ENCODE results near the gene RSF1. TPM values are rescaled to one million over a fixed set of nuclear protein-coding genes. Genes with fewer than 3 reads are reported as not detected.
"Not testable (repeated sequence)": the region's sequence is repeated elsewhere in the genome, so short reads cannot be mapped to it uniquely, and the experiment has no call there.

The RSF1 gene
- total RNA-seq, 1 donor from 2014 or later: 40.2 TPM

GRCh38 chr11:77650123-77650522, 170.4 kb downstream of the RSF1 start:
- H3K27me3 ChIP-seq (ENCODE audit: control insufficient read depth in 3 of 3, insufficient read depth in 3 of 3, low read length in 3 of 3): peaks cover 0 to 2% (median 0%) of the 10 kb centered on the region in 3 donors
- H3K4me1 ChIP-seq (ENCODE audit: control insufficient read depth in 3 of 3, insufficient read depth in 3 of 3, low read length in 3 of 3): no peaks in the 10 kb centered on the region
- no peak overlapping the region for H3K9ac ChIP-seq (ENCODE audit: low read depth in 1 of 3, low read length in 3 of 3)
- H3K36me3 ChIP-seq (ENCODE audit: control insufficient read depth in 3 of 3, insufficient read depth in 3 of 3, low read length in 3 of 3): no peaks in the 10 kb centered on the region
- H3K27ac ChIP-seq (ENCODE audit: low read depth, low read length): no peak overlapping the region
- no peaks in the 10 kb centered on the region for H3K9me3 ChIP-seq (ENCODE audit: control insufficient read depth in 3 of 3, low read length in 3 of 3)
- no peak overlapping the region for H3K4me3 ChIP-seq (ENCODE audit: low read length in 3 of 3)

- H3K27me3 ChIP-seq (ENCODE audit: control insufficient read depth in 3 of 3, insufficient read depth in 3 of 3, low read length in 3 of 3): peaks cover 0 to 2% (median 0%) of the 10 kb centered on the region in 3 donors
- no peaks in the 10 kb centered on the region for H3K9me3 ChIP-seq (ENCODE audit: control insufficient read depth in 3 of 3, low read length in 3 of 3)
- H3K4me3 ChIP-seq (ENCODE audit: low read length in 3 of 3): no peak overlapping the region
- H3K9ac ChIP-seq (ENCODE audit: low read depth in 1 of 3, low read length in 3 of 3): no peak overlapping the region
- H3K4me1 ChIP-seq (ENCODE audit: control insufficient read depth in 3 of 3, insufficient read depth in 3 of 3, low read length in 3 of 3): no peaks in the 10 kb centered on the region
- no peak overlapping the region for H3K27ac ChIP-seq (ENCODE audit: low read depth, low read length)
- H3K36me3 ChIP-seq (ENCODE audit: control insufficient read depth in 3 of 3, insufficient read depth in 3 of 3, low read length in 3 of 3): no peaks in the 10 kb centered on the region
These were observed 172.7 kb downstream of the RSF1 start for GRCh38 chr11:77647654-77648305.

- no peaks in the 10 kb centered on the region for H3K4me1 ChIP-seq (ENCODE audit: control insufficient read depth in 3 of 3, insufficient read depth in 3 of 3, low read length in 3 of 3)
- H3K27ac ChIP-seq (ENCODE audit: low read depth, low read length): no peak overlapping the region
- no peak overlapping the region for H3K9ac ChIP-seq (ENCODE audit: low read depth in 1 of 3, low read length in 3 of 3)
- H3K9me3 ChIP-seq (ENCODE audit: control insufficient read depth in 3 of 3, low read length in 3 of 3): no peaks in the 10 kb centered on the region
- H3K4me3 ChIP-seq (ENCODE audit: low read length in 3 of 3): no peak overlapping the region
- peaks cover 0 to 2% (median 0%) of the 10 kb centered on the region in 3 donors for H3K27me3 ChIP-seq (ENCODE audit: control insufficient read depth in 3 of 3, insufficient read depth in 3 of 3, low read length in 3 of 3)
- H3K36me3 ChIP-seq (ENCODE audit: control insufficient read depth in 3 of 3, insufficient read depth in 3 of 3, low read length in 3 of 3): no peaks in the 10 kb centered on the region
These were observed 175.6 kb downstream of the RSF1 start for GRCh38 chr11:77644887-77645286.

GRCh38 chr11:77642228-77642627, 178.3 kb downstream of the RSF1 start:
- no peak overlapping the region for H3K4me3 ChIP-seq (ENCODE audit: low read length in 3 of 3)
- no peaks in the 10 kb centered on the region for H3K36me3 ChIP-seq (ENCODE audit: control insufficient read depth in 3 of 3, insufficient read depth in 3 of 3, low read length in 3 of 3)
- H3K4me1 ChIP-seq (ENCODE audit: control insufficient read depth in 3 of 3, insufficient read depth in 3 of 3, low read length in 3 of 3): peaks cover 0 to 7% (median 0%) of the 10 kb centered on the region in 3 donors
- H3K9ac ChIP-seq (ENCODE audit: low read depth in 1 of 3, low read length in 3 of 3): no peak overlapping the region
- peaks cover 0 to 4% (median 0%) of the 10 kb centered on the region in 3 donors for H3K27me3 ChIP-seq (ENCODE audit: control insufficient read depth in 3 of 3, insufficient read depth in 3 of 3, low read length in 3 of 3)
- H3K27ac ChIP-seq (ENCODE audit: low read depth, low read length): no peak overlapping the region
- no peaks in the 10 kb centered on the region for H3K9me3 ChIP-seq (ENCODE audit: control insufficient read depth in 3 of 3, low read length in 3 of 3)

GRCh38 chr11:77637345-77638165, 183.0 kb downstream of the RSF1 start, which contains the start of gene CLNS1A:
CLNS1A (minus strand) TSS chr11:77637794; CDS start chr11:77637714, 80 bp downstream.
- peak within 1 kb of the TSS; percentile 73 for H3K27ac ChIP-seq (ENCODE audit: low read depth, low read length)
- H3K36me3 ChIP-seq (ENCODE audit: control insufficient read depth in 3 of 3, insufficient read depth in 3 of 3, low read length in 3 of 3): no peaks in the 10 kb centered on the region
- H3K9ac ChIP-seq (ENCODE audit: low read depth in 1 of 3, low read length in 3 of 3): peak within 1 kb of the TSS; percentile 82 to 93 (median 85)
- H3K27me3 ChIP-seq (ENCODE audit: control insufficient read depth in 3 of 3, insufficient read depth in 3 of 3, low read length in 3 of 3): peaks cover 0 to 4% (median 0%) of the 10 kb centered on the region in 3 donors
- peak within 1 kb of the TSS; percentile 95 to 98 (median 96) for H3K4me3 ChIP-seq (ENCODE audit: low read length in 3 of 3)
- no peaks in the 10 kb centered on the region for H3K9me3 ChIP-seq (ENCODE audit: control insufficient read depth in 3 of 3, low read length in 3 of 3)
- H3K4me1 ChIP-seq (ENCODE audit: control insufficient read depth in 3 of 3, insufficient read depth in 3 of 3, low read length in 3 of 3): peaks cover 7 to 15% (median 9%) of the 10 kb centered on the region in 3 donors

GRCh38 chr11:77636731-77637344, 183.7 kb downstream of the RSF1 start:
- Histone ChIP-seq H3K27me3 (ENCODE audit: control insufficient read depth in 3 of 3, insufficient read depth in 3 of 3, low read length in 3 of 3) (peaks cover 0 to 4% (median 0%) of the 10 kb centered on the region in 3 donors), H3K9ac (ENCODE audit: low read depth in 1 of 3, low read length in 3 of 3) (peak overlapping the region; percentile 34 to 93 (median 82)), H3K4me3 (ENCODE audit: low read length in 3 of 3) (peak overlapping the region; percentile 95 to 98 (median 96)), H3K27ac (ENCODE audit: low read depth, low read length) (peak overlapping the region; percentile 73), H3K4me1 (ENCODE audit: control insufficient read depth in 3 of 3, insufficient read depth in 3 of 3, low read length in 3 of 3) (peaks cover 7 to 15% (median 9%) of the 10 kb centered on the region in 3 donors), H3K9me3 (ENCODE audit: control insufficient read depth in 3 of 3, low read length in 3 of 3) (no peaks in the 10 kb centered on the region), H3K36me3 (ENCODE audit: control insufficient read depth in 3 of 3, insufficient read depth in 3 of 3, low read length in 3 of 3) (no peaks in the 10 kb centered on the region)

- H3K27me3 ChIP-seq (ENCODE audit: control insufficient read depth in 3 of 3, insufficient read depth in 3 of 3, low read length in 3 of 3); H3K27ac ChIP-seq (ENCODE audit: low read depth, low read length); H3K36me3 ChIP-seq (ENCODE audit: control insufficient read depth in 3 of 3, insufficient read depth in 3 of 3, low read length in 3 of 3); H3K9me3 ChIP-seq (ENCODE audit: control insufficient read depth in 3 of 3, low read length in 3 of 3); H3K9ac ChIP-seq (ENCODE audit: low read depth in 1 of 3, low read length in 3 of 3); H3K4me3 ChIP-seq (ENCODE audit: low read length in 3 of 3): not testable (repeated sequence)
- H3K4me1 ChIP-seq (ENCODE audit: control insufficient read depth in 3 of 3, insufficient read depth in 3 of 3, low read length in 3 of 3): peaks cover 7 to 15% (median 9%) of the 10 kb centered on the region in 3 donors
These were observed 186.6 kb downstream of the RSF1 start for GRCh38 chr11:77633926-77634325.

GRCh38 chr11:77630157-77630710, 190.3 kb downstream of the RSF1 start:
- Histone ChIP-seq H3K9me3 (ENCODE audit: control insufficient read depth in 3 of 3, low read length in 3 of 3) (no peaks in the 10 kb centered on the region), H3K27ac (ENCODE audit: low read depth, low read length) (no peak overlapping the region), H3K4me1 (ENCODE audit: control insufficient read depth in 3 of 3, insufficient read depth in 3 of 3, low read length in 3 of 3) (no peaks in the 10 kb centered on the region), H3K27me3 (ENCODE audit: control insufficient read depth in 3 of 3, insufficient read depth in 3 of 3, low read length in 3 of 3) (no peaks in the 10 kb centered on the region), H3K4me3 (ENCODE audit: low read length in 3 of 3) (no peak overlapping the region), H3K9ac (ENCODE audit: low read depth in 1 of 3, low read length in 3 of 3) (no peak overlapping the region), H3K36me3 (ENCODE audit: control insufficient read depth in 3 of 3, insufficient read depth in 3 of 3, low read length in 3 of 3) (peaks cover 0 to 6% (median 3%) of the 10 kb centered on the region in 3 donors)

- no peaks in the 10 kb centered on the region for H3K9me3 ChIP-seq (ENCODE audit: control insufficient read depth in 3 of 3, low read length in 3 of 3)
- no peak overlapping the region for H3K27ac ChIP-seq (ENCODE audit: low read depth, low read length)
- no peak overlapping the region for H3K4me3 ChIP-seq (ENCODE audit: low read length in 3 of 3)
- H3K36me3 ChIP-seq (ENCODE audit: control insufficient read depth in 3 of 3, insufficient read depth in 3 of 3, low read length in 3 of 3): peaks cover 24 to 56% (median 33%) of the 10 kb centered on the region in 3 donors
- no peak overlapping the region for H3K9ac ChIP-seq (ENCODE audit: low read depth in 1 of 3, low read length in 3 of 3)
- H3K27me3 ChIP-seq (ENCODE audit: control insufficient read depth in 3 of 3, insufficient read depth in 3 of 3, low read length in 3 of 3): no peaks in the 10 kb centered on the region
- H3K4me1 ChIP-seq (ENCODE audit: control insufficient read depth in 3 of 3, insufficient read depth in 3 of 3, low read length in 3 of 3): no peaks in the 10 kb centered on the region
These were observed 200.8 kb downstream of the RSF1 start for GRCh38 chr11:77619576-77620198.
